OCI-LY7 (cell line): Measurements from ENCODE around the gene ARHGEF1. TPM values are rescaled to one million over a fixed set of nuclear protein-coding genes. Genes with fewer than 3 reads are reported as not detected.

Experiments
- BruUV-seq: library from RNA; stranded (reverse); fragments of 400-500 nt; replicated peaks from 2 replicates; lab custom pipeline; 2021; lab: Mats Ljungman, UMichigan
- CTCF ChIA-PET: fragments of 300-600 bp; sonication (Branson Sonifier 250); formaldehyde crosslinking; loops from one replicate; lab custom pipeline; 2022; ENCODE audit warnings: antibody characterized with exemption; ENCODE audit not compliant: unreplicated experiment; lab: Charles Lee
- POLR2A ChIA-PET: fragments of 300-600 bp; sonication (Branson Sonifier 250); formaldehyde crosslinking; loops from one replicate; lab custom pipeline; 2022; ENCODE audit warnings: antibody characterized with exemption; lab: Charles Lee
- DNase-seq: peaks from one replicate; pipeline ENCODE4 v3.0.0-alpha.2; 2015; ENCODE audit warnings: low spot score
- H2AFZ ChIP-seq: fragments of 200-600 bp; sonication (generic), shearing (Covaris generic); 2 replicates; pipeline ENCODE4 v1.6.1; 2014; ENCODE audit warnings: mild to moderate bottlenecking, antibody characterized with exemption, low read length, moderate library complexity
- H3K27ac ChIP-seq: fragments of 200-600 bp; sonication (generic); 2 replicates; pipeline ENCODE4 v1.5.1; 2014; ENCODE audit warnings: mixed run types, low read depth, mild to moderate bottlenecking, moderate library complexity, low read length, inconsistent platforms; ENCODE audit not compliant: poor library complexity, severe bottlenecking
- H3K36me3 ChIP-seq: fragments of 200-600 bp; sonication (generic); 2 replicates; pipeline ENCODE4 v1.6.1; 2014; ENCODE audit warnings: mild to moderate bottlenecking, antibody characterized with exemption, low read length, moderate library complexity, mixed read lengths; ENCODE audit not compliant: insufficient read depth
- H3K4me1 ChIP-seq: fragments of 200-600 bp; sonication (generic); 2 replicates; pipeline ENCODE4 v1.5.1; 2014; ENCODE audit warnings: mild to moderate bottlenecking, low read length; ENCODE audit not compliant: insufficient read depth, poor library complexity, severe bottlenecking
- H3K4me2 ChIP-seq: fragments of 200-600 bp; sonication (generic); 2 replicates; pipeline ENCODE4 v1.6.1; 2014; ENCODE audit warnings: mild to moderate bottlenecking, low read length
- H3K4me3 ChIP-seq: fragments of 200-600 bp; sonication (generic); 2 replicates; pipeline ENCODE4 v1.5.1; 2014; ENCODE audit warnings: mild to moderate bottlenecking, low read depth, low read length; ENCODE audit not compliant: poor library complexity, severe bottlenecking
- H3K79me2 ChIP-seq: fragments of 200-600 bp; sonication (generic); 2 replicates; pipeline ENCODE4 v1.6.1; 2016; ENCODE audit warnings: low read depth, mild to moderate bottlenecking, low read length, moderate library complexity, mixed read lengths; ENCODE audit not compliant: insufficient read depth
- H3K9me2 ChIP-seq: fragments of 200-600 bp; sonication (generic); 2 replicates; pipeline ENCODE4 v1.6.1; 2016; ENCODE audit warnings: mild to moderate bottlenecking, low read length, mixed read lengths; ENCODE audit not compliant: insufficient read depth
- H3K9me3 ChIP-seq: fragments of 200-600 bp; sonication (generic); 2 replicates; pipeline ENCODE4 v1.6.1; 2014; ENCODE audit warnings: mild to moderate bottlenecking, mixed run types, low read length, mixed read lengths
- H4K20me1 ChIP-seq: fragments of 200-600 bp; sonication (generic); 2 replicates; pipeline ENCODE4 v1.6.1; 2014; ENCODE audit warnings: mild to moderate bottlenecking, antibody characterized with exemption, low read length, moderate library complexity, mixed read lengths; ENCODE audit not compliant: insufficient read depth
- CTCF ChIP-seq: fragments of 200-600 bp; sonication (generic); conservative IDR thresholded peaks from 2 replicates; pipeline ENCODE4 v1.5.1; 2014; ENCODE audit warnings: mild to moderate bottlenecking, antibody characterized with exemption, low read length, moderate library complexity, mixed read lengths
- EZH2phosphoT487 ChIP-seq: fragments of 200-600 bp; sonication (generic); IDR thresholded peaks from 2 replicates; pipeline ENCODE4 v1.6.1; 2018; ENCODE audit warnings: low read depth, borderline replicate concordance, mild to moderate bottlenecking, mixed run types, antibody characterized with exemption, low read length, moderate library complexity, mixed read lengths
- intact Hi-C: fragments of 100-400 bp; cut with micrococcal nuclease; formaldehyde crosslinking; loops from one replicate; pipeline ENCODE4 v1.10.0; 2022; ENCODE audit not compliant: unreplicated experiment
- total RNA-seq, 2 experiments: library from RNA; depleted of rRNA in 1 of 2; stranded (reverse); fragments of >200 nt in 1 of 2; shearing (Covaris generic) in 1 of 2; gene quantifications; 2 replicates each; pipeline ENCODE4 v1.2.3, GENCODE V29; 2014 to 2022

ARHGEF1 gene
- total RNA-seq, 2 experiments from 2014 or later = 96.9 to 297 TPM

- H3K4me1 ChIP-seq = peaks cover 63% of the 10 kb centered on the region
- 0 out of 2 replicates have a peak, but pooled peaks cover 2% of the 10 kb centered on the region for H3K36me3 ChIP-seq
- intact Hi-C loops = loop anchor here (2.0 kb wide), 1 partner anchor 17 kb away; no protein-coding TSS in a partner anchor
- DNase-seq = peak; percentile 65
- TF ChIP-seq EZH2phosphoT487 = no peak
- TF ChIP-seq CTCF = no peak
- H2AFZ ChIP-seq = 0 out of 2 replicates have a peak overlapping the region, but pooled peaks have one; percentile 9
- no TSS peak for BruUV-seq
- no peaks in the 10 kb centered on the region for H3K9me3 ChIP-seq
- H3K4me3 ChIP-seq = peak overlapping the region; percentile 72
- H3K79me2 ChIP-seq = no peaks in the 10 kb centered on the region
- H3K9me2 ChIP-seq = no peaks in the 10 kb centered on the region
- H3K4me2 ChIP-seq = peak overlapping the region; percentile 98
- POLR2A ChIA-PET = interaction anchor here (0.6 to 1.7 kb wide), 3 partner anchors 9 to 188 kb away, joined by 3 to 7 read pairs (median 5); no protein-coding TSS in a partner anchor
- H3K27ac ChIP-seq = peak overlapping the region; percentile 56
- CTCF ChIA-PET = no interaction called here
- no peaks in the 10 kb centered on the region for H4K20me1 ChIP-seq
These were observed 44.7 kb downstream of the ARHGEF1 start for GRCh38 chr19:41927497-41928192.

- POLR2A ChIA-PET = interaction anchor here (1.6 to 1.7 kb wide), 2 partner anchors 9 to 16 kb away, joined by 5 to 7 read pairs; no protein-coding TSS in a partner anchor
- H3K4me2 ChIP-seq = peak within 1 kb of the TSS; percentile 98
- CTCF ChIA-PET = no interaction called here
- H3K9me2 ChIP-seq = no peaks in the 10 kb centered on the region
- H3K36me3 ChIP-seq = 0 out of 2 replicates have a peak, but pooled peaks cover 2% of the 10 kb centered on the region
- peaks cover 63% of the 10 kb centered on the region for H3K4me1 ChIP-seq
- H3K27ac ChIP-seq = peak within 1 kb of the TSS; percentile 56
- H3K79me2 ChIP-seq = no peaks in the 10 kb centered on the region
- no peak for TF ChIP-seq EZH2phosphoT487
- TF ChIP-seq CTCF = peak; percentile 53
- peak within 1 kb of the TSS; percentile 9; the same call in 1 of the 2 replicates for H2AFZ ChIP-seq
- peak; percentile 63 for DNase-seq
- H4K20me1 ChIP-seq = no peaks in the 10 kb centered on the region
- BruUV-seq = no TSS peak
- no peaks in the 10 kb centered on the region for H3K9me3 ChIP-seq
- H3K4me3 ChIP-seq = peak within 1 kb of the TSS; percentile 72
- intact Hi-C loops = loop anchor here (2.0 kb wide), 1 partner anchor 17 kb away; no protein-coding TSS in a partner anchor
These were observed 45.3 kb downstream of the ARHGEF1 start, which contains the start of gene ERFL for GRCh38 chr19:41928221-41928683. Gene ERFL, minus strand, starts transcription at chr19:41928449. Its CDS starts 15,530 bp downstream, at chr19:41912919.
